H1 (cell line): Measurements from ENCODE around the gene DIO3. TPM values are rescaled to one million over a fixed set of nuclear protein-coding genes. Genes with fewer than 3 reads are reported as not detected.

Experiments used
- FOSL1 ChIP-seq: IDR thresholded peaks from 2 replicates; pipeline ENCODE4 v1.6.1; 2011; ENCODE audit warnings: mild to moderate bottlenecking, low read depth, low read length, moderate library complexity; ENCODE audit not compliant: insufficient read depth
- polyA plus RNA-seq, 7 experiments: library from polyadenylated mRNA; depleted of rRNA in 3 of 7; stranded (reverse) in 5 of 7; unstranded in 2 of 7; fragments of >200 nt in 5 of 7; fragments of 200-250 nt in 2 of 7; gene quantifications; 1 replicate in 5 of 7; 2 replicates in 1 of 7; 4 replicates in 1 of 7; pipeline versions ENCODE4 v1.2.1 to v1.2.3, GENCODE V29; 2011 to 2013; ENCODE audit warnings: missing spikeins in 2 of 7, mixed read lengths in 2 of 7
- total RNA-seq: library from RNA; stranded (reverse); fragmentation: NEBNext Ultra II Directional; extraction: Animal tissue kit (Norgen Biotek cat#: 25700); gene quantifications from 2 replicates; pipeline ENCODE4 v1.2.1, GENCODE V29; 2021

The DIO3 gene
- total and polyA plus RNA-seq, 2 of the 8 experiments (the other 6 are each of a cell fraction or from before 2014, with no cell fraction given) = 0.17 to 0.19 TPM

DNA sequence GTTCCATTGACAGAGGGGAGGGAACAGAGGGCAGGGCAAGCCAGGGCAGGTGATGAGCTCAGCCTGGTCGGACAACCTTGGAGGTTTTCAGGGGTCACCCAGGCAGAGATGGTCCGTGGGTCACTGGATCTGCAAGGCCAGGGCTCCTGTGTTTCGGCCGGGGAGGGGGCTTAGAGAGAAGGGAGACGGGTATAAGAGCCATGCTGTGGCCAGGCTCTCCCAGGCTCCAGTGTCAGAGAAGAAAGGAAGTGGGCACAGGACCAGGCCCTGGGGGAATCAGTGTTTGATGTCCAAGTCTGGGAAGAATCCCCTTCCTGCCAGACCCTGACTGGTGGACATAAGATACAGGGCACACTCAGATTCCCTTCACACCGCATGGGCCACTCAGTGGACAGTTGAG lies 36.9 kb downstream of the DIO3 start (continued):
- no peak for TF ChIP-seq FOSL1
